SU-DHL-6 (cell line): ENCODE measurements around the gene CSF1R.

Experiments
- H2AFZ ChIP-seq: fragments of 200-600 bp; sonication (generic); 2 replicates; pipeline ENCODE4 v1.6.1; 2014; ENCODE audit warnings: low read depth, mild to moderate bottlenecking, moderate library complexity, mixed read lengths, antibody characterized with exemption, low read length; ENCODE audit not compliant: severe bottlenecking
- H3F3A ChIP-seq: fragments of 200-600 bp; shearing (Covaris generic); 2 replicates; pipeline ENCODE4 v1.6.0; 2016; ENCODE audit warnings: antibody characterized with exemption, mild to moderate bottlenecking; ENCODE audit not compliant: insufficient read depth
- H3K27ac ChIP-seq: fragments of 200-600 bp; sonication (generic); 2 replicates; pipeline ENCODE4 v1.5.1; 2016; ENCODE audit warnings: low read depth, mild to moderate bottlenecking, low read length, moderate library complexity, mixed read lengths
- H3K27me3 ChIP-seq: fragments of 200-600 bp; sonication (generic), shearing (Covaris generic); 2 replicates; pipeline ENCODE4 v1.6.0; 2014; ENCODE audit warnings: mild to moderate bottlenecking, low read length
- H3K36me3 ChIP-seq: fragments of 200-600 bp; sonication (generic); 2 replicates; pipeline ENCODE4 v1.6.1; 2014; ENCODE audit warnings: mild to moderate bottlenecking, low read length, mixed read lengths
- H3K4me2 ChIP-seq: fragments of 300-600, 200-600 bp; shearing (Covaris generic), sonication (generic); 2 replicates; pipeline ENCODE4 v1.6.0; 2014; ENCODE audit warnings: low read length, low read depth, mild to moderate bottlenecking; ENCODE audit not compliant: poor library complexity, severe bottlenecking
- H3K4me3 ChIP-seq: fragments of 200-600 bp; sonication (generic); 2 replicates; pipeline ENCODE4 v1.5.1; 2014; ENCODE audit warnings: antibody characterized with exemption, low read length, mild to moderate bottlenecking, mixed read lengths; ENCODE audit not compliant: insufficient read depth, poor library complexity, severe bottlenecking
- H3K79me2 ChIP-seq: fragments of 200-600 bp; sonication (generic); 2 replicates; pipeline ENCODE4 v1.6.1; 2014; ENCODE audit warnings: mild to moderate bottlenecking, low read length, moderate library complexity; ENCODE audit not compliant: insufficient read depth
- H3K9ac ChIP-seq: fragments of 200-600 bp; sonication (generic); 2 replicates; pipeline ENCODE4 v1.7.0; 2014; ENCODE audit warnings: mild to moderate bottlenecking, low read length
- H3K9me2 ChIP-seq: fragments of 200-600 bp; sonication (generic); replicated peaks from 2 replicates; pipeline ENCODE4 v1.6.1; 2014; ENCODE audit warnings: low read length; ENCODE audit not compliant: insufficient read depth
- H3K9me3 ChIP-seq: fragments of 200-600 bp; sonication (generic); 2 replicates; pipeline ENCODE4 v1.6.1; 2014; ENCODE audit warnings: low read length, mixed read lengths; ENCODE audit not compliant: insufficient read depth
- H4K20me1 ChIP-seq: fragments of 200-600 bp; sonication (generic); 2 replicates; pipeline ENCODE4 v1.6.1; 2014; ENCODE audit warnings: low read depth, mild to moderate bottlenecking, antibody characterized with exemption, low read length, moderate library complexity, mixed read lengths
- CTCF ChIP-seq: fragments of 200-600 bp; sonication (generic); IDR thresholded peaks from one replicate; pipeline ENCODE4 v1.5.1; 2017; ENCODE audit warnings: antibody characterized with exemption, mild to moderate bottlenecking, low read length, moderate library complexity; ENCODE audit not compliant: insufficient read depth, poor library complexity, severe bottlenecking
- EZH2phosphoT487 ChIP-seq: fragments of 200-600 bp; sonication (generic), shearing (Covaris generic); conservative IDR thresholded peaks from 2 replicates; pipeline ENCODE4 v1.6.1; 2018; ENCODE audit warnings: mild to moderate bottlenecking, antibody characterized with exemption, low read length, moderate library complexity, mixed read lengths

The CSF1R gene

GRCh38 chr5:150061538-150061995, 24.8 kb downstream of the CSF1R start:
- Histone ChIP-seq H3K9ac (no peak overlapping the region), H3F3A (no peaks in the 10 kb centered on the region), H3K4me3 (no peak overlapping the region), H3K9me2 (no peaks in the 10 kb centered on the region), H2AFZ (no peak overlapping the region), H3K27me3 (no peaks in the 10 kb centered on the region), H3K4me2 (no peak overlapping the region), H4K20me1 (no peaks in the 10 kb centered on the region), H3K79me2 (no peaks in the 10 kb centered on the region), H3K36me3 (no peaks in the 10 kb centered on the region), H3K27ac (no peak overlapping the region), H3K9me3 (no peaks in the 10 kb centered on the region)
- TF ChIP-seq CTCF (no peak), EZH2phosphoT487 (no peak)

GRCh38 chr5:150060471-150060870, 25.9 kb downstream of the CSF1R start:
- Histone ChIP-seq H3K27ac (no peak overlapping the region), H3K9me2 (no peaks in the 10 kb centered on the region), H3K27me3 (no peaks in the 10 kb centered on the region), H3K4me3 (no peak overlapping the region), H2AFZ (no peak overlapping the region), H3F3A (no peaks in the 10 kb centered on the region), H3K9me3 (no peaks in the 10 kb centered on the region), H3K9ac (no peak overlapping the region), H3K4me2 (no peak overlapping the region), H4K20me1 (no peaks in the 10 kb centered on the region), H3K79me2 (no peaks in the 10 kb centered on the region), H3K36me3 (no peaks in the 10 kb centered on the region)
- TF ChIP-seq CTCF (no peak), EZH2phosphoT487 (no peak)

GRCh38 chr5:150059623-150060022, 26.7 kb downstream of the CSF1R start:
- H4K20me1 ChIP-seq = no peaks in the 10 kb centered on the region
- no peaks in the 10 kb centered on the region for H3K9me3 ChIP-seq
- no peak overlapping the region for H3K9ac ChIP-seq
- no peaks in the 10 kb centered on the region for H3F3A ChIP-seq
- H3K9me2 ChIP-seq = no peaks in the 10 kb centered on the region
- no peak overlapping the region for H3K27ac ChIP-seq
- no peak overlapping the region for H2AFZ ChIP-seq
- H3K4me2 ChIP-seq = no peak overlapping the region
- TF ChIP-seq EZH2phosphoT487 (no peak), CTCF (no peak)
- H3K4me3 ChIP-seq = no peak overlapping the region
- no peaks in the 10 kb centered on the region for H3K27me3 ChIP-seq
- H3K36me3 ChIP-seq = no peaks in the 10 kb centered on the region
- H3K79me2 ChIP-seq = no peaks in the 10 kb centered on the region
